ENCODE measurements around the gene ANKIB1. TPM values are rescaled to one million over a fixed set of nuclear protein-coding genes. Genes with fewer than 3 reads are reported as not detected.

ANKIB1 gene
- total RNA-seq, 2 donors from 2014 or later = 33.3 to 37.1 TPM

- no peak overlapping the region for H3K4me3 ChIP-seq
- H3K27ac ChIP-seq = no peak overlapping the region
- no peak for ATAC-seq (ENCODE audit: insufficient number of reproducible peaks, low FRiP score, low read depth)
- no peak for DNase-seq (ENCODE audit: low spot score)
- H3K4me1 ChIP-seq (ENCODE audit: control insufficient read depth in 1 of 2, low read depth in 2 of 2) = peaks cover 0 to 4% of the 10 kb centered on the region in 2 donors
- H3K36me3 ChIP-seq = no peaks in the 10 kb centered on the region
- no peaks in the 10 kb centered on the region for H3K27me3 ChIP-seq (replicated peaks; ENCODE audit: insufficient read depth)
- H3K9me3 ChIP-seq = no peaks in the 10 kb centered on the region
- TF ChIP-seq CTCF (IDR thresholded peaks at IDR 0.05) = no peak
These were observed 80.1 kb downstream of the ANKIB1 start for GRCh38 chr7:92325858-92326257.

- no peaks in the 10 kb centered on the region for H3K4me1 ChIP-seq (ENCODE audit: control insufficient read depth in 1 of 2, low read depth in 2 of 2)
- ATAC-seq (ENCODE audit: insufficient number of reproducible peaks, low FRiP score, low read depth) = no peak
These were observed 85.2 kb downstream of the ANKIB1 start for GRCh38 chr7:92330835-92331438.

GRCh38 chr7:92331508-92331907 is 85.7 kb downstream of the ANKIB1 start:
- Histone ChIP-seq H3K27ac (no peak overlapping the region), H3K36me3 (no peaks in the 10 kb centered on the region), H3K4me3 (no peak overlapping the region), H3K4me1 (ENCODE audit: control insufficient read depth in 1 of 2, low read depth in 2 of 2) (no peaks in the 10 kb centered on the region), H3K9me3 (no peaks in the 10 kb centered on the region), H3K27me3 (replicated peaks; ENCODE audit: insufficient read depth) (no peaks in the 10 kb centered on the region)
- no peak for TF ChIP-seq CTCF (IDR thresholded peaks at IDR 0.05)
- DNase-seq (ENCODE audit: low spot score) = no peak
- ATAC-seq (ENCODE audit: insufficient number of reproducible peaks, low FRiP score, low read depth) = no peak

More at GRCh38 chr7:92330835-92331438, 85.2 kb downstream of the ANKIB1 start:
- no peak overlapping the region for H3K4me3 ChIP-seq
- no peak for DNase-seq (ENCODE audit: low spot score)
- no peak for TF ChIP-seq CTCF (IDR thresholded peaks at IDR 0.05)
- H3K27ac ChIP-seq = no peak overlapping the region
- H3K9me3 ChIP-seq = no peaks in the 10 kb centered on the region
- no peaks in the 10 kb centered on the region for H3K36me3 ChIP-seq
- H3K27me3 ChIP-seq (replicated peaks; ENCODE audit: insufficient read depth) = no peaks in the 10 kb centered on the region

- Histone ChIP-seq H3K4me1 (ENCODE audit: control insufficient read depth in 1 of 2, low read depth in 2 of 2) (no peaks in the 10 kb centered on the region), H3K36me3 (no peaks in the 10 kb centered on the region), H3K4me3 (no peak overlapping the region), H3K27ac (no peak overlapping the region), H3K27me3 (replicated peaks; ENCODE audit: insufficient read depth) (no peaks in the 10 kb centered on the region), H3K9me3 (no peaks in the 10 kb centered on the region)
- ATAC-seq (ENCODE audit: insufficient number of reproducible peaks, low FRiP score, low read depth) (no peak), DNase-seq (ENCODE audit: low spot score) (no peak)
- TF ChIP-seq CTCF (IDR thresholded peaks at IDR 0.05) = no peak
These were observed 87.0 kb downstream of the ANKIB1 start for GRCh38 chr7:92332782-92333181.

GRCh38 chr7:92333866-92334265 is 88.1 kb downstream of the ANKIB1 start:
- TF ChIP-seq CTCF (IDR thresholded peaks at IDR 0.05) = no peak
- Histone ChIP-seq H3K27me3 (replicated peaks; ENCODE audit: insufficient read depth) (no peaks in the 10 kb centered on the region), H3K36me3 (no peaks in the 10 kb centered on the region), H3K4me3 (no peak overlapping the region), H3K9me3 (no peaks in the 10 kb centered on the region), H3K4me1 (ENCODE audit: control insufficient read depth in 1 of 2, low read depth in 2 of 2) (no peaks in the 10 kb centered on the region), H3K27ac (no peak overlapping the region)
- no peak for DNase-seq (ENCODE audit: low spot score)
- ATAC-seq (ENCODE audit: insufficient number of reproducible peaks, low FRiP score, low read depth) = no peak
